Measurements from ENCODE around the gene CCDC158.

Gene CCDC158

DNA sequence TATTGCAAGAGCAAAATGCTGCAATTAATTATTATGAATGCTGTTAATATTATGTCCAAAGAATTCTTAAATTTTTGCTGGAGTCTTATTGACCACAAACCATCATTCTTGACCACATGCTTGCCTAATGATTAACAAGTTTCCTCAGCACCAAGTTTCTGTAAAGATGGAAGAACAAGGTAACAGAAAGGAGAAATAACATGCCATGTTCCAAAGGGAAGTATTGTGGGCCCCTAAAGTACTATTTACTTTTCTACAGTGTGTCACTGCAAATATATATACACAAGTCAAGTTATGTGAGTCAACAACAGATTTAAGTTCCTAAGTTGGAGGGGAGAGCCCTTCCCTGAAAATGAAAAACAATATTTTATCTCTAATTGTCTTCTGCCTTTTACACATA lies 148.9 kb downstream of the CCDC158 start:
- TF ChIP-seq, protein P1, sequence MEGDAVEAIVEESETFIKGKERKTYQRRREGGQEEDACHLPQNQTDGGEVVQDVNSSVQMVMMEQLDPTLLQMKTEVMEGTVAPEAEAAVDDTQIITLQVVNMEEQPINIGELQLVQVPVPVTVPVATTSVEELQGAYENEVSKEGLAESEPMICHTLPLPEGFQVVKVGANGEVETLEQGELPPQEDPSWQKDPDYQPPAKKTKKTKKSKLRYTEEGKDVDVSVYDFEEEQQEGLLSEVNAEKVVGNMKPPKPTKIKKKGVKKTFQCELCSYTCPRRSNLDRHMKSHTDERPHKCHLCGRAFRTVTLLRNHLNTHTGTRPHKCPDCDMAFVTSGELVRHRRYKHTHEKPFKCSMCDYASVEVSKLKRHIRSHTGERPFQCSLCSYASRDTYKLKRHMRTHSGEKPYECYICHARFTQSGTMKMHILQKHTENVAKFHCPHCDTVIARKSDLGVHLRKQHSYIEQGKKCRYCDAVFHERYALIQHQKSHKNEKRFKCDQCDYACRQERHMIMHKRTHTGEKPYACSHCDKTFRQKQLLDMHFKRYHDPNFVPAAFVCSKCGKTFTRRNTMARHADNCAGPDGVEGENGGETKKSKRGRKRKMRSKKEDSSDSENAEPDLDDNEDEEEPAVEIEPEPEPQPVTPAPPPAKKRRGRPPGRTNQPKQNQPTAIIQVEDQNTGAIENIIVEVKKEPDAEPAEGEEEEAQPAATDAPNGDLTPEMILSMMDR (IDR thresholded peaks at IDR 0.05; ENCODE audit: low read depth, low read length) = no peak

GRCh38 chr4:76271248-76271647 lies 149.7 kb downstream of the CCDC158 start:
- no peak for DNase-seq (ENCODE audit: low read depth in 2 of 2)
- TF ChIP-seq, protein P1 (IDR thresholded peaks at IDR 0.05; ENCODE audit: low read depth, low read length) = no peak
- H3K4me3 ChIP-seq (replicated peaks in 1 of 2; ENCODE audit: low read depth in 2 of 2, low read length in 2 of 2) = no peak overlapping the region

More for the DNA sequence above, 148.9 kb downstream of the CCDC158 start:
- no peak overlapping the region for H3K4me3 ChIP-seq (replicated peaks in 1 of 2; ENCODE audit: low read depth in 2 of 2, low read length in 2 of 2)
- no peak for DNase-seq (ENCODE audit: low read depth in 2 of 2)

DNA sequence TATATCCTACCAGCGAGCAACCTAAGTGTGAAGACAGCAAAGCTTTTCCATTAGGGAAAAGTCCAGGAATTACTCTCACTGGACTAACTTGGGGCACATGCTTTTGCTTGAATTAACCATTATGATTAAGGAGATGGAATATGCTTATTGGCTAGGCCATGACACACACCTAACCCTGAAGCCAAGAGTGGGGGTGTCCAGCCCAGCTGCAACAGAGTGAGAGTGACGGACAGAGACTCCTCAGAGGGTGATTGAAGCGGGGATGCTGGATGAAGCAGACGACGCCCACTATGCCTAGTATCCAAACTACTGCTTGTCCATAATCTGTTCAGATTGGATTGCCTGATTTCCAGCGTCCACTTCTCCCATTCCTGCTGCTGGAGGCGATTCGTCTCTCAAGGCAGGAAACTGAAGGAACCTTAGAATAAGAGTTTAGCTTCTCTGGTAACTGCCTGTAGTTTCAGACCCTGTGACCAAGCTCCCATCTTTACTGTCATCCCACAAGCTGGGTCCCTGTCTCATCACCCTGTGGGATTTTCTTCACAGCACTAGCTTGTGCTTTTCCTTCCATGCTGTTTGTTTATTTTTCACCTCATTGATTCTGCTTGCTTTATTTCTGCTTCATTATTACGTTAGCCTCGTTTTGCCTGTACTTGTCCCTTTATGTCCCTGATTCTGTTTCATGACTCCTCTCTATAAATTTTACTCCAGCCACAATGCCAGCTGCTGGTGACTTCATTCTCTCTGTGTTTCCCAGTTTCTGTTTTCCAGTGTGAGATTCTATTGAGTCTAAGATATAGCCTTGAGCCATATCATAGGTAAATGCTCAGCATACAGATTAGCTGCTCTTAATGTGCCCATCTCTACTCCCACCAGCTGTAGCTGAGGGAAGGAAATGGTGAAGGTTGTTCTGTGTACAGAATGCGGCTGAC lies 150.4 kb downstream of the CCDC158 start:
- DNase-seq (ENCODE audit: low read depth in 2 of 2) = no peak
- TF ChIP-seq, protein P1 (IDR thresholded peaks at IDR 0.05; ENCODE audit: low read depth, low read length) = no peak
- H3K4me3 ChIP-seq (replicated peaks in 1 of 2; ENCODE audit: low read depth in 2 of 2, low read length in 2 of 2) = no peak overlapping the region

DNA sequence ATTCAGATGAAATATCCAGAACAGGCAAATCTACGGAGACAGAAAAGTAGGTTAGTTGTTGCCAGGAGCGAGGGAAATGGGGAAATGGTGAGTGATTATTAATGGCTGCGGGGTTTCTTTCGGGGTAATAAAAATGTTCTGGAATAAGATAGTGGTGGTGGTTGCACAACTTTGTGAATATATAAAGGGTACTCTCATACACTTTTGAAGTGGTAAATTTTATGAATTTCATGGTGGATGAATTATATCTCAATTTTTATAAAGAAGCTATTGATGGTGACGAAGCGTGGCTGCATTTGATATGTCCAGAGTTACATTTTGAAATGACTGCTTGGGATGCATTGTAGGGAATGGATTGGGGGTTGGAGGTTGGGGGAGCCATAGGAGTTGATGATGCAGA lies 153.1 kb downstream of the CCDC158 start:
- TF ChIP-seq, protein P1 (IDR thresholded peaks at IDR 0.05; ENCODE audit: low read depth, low read length) = no peak
- no peak overlapping the region for H3K4me3 ChIP-seq (replicated peaks in 1 of 2; ENCODE audit: low read depth in 2 of 2, low read length in 2 of 2)
- no peak for DNase-seq (ENCODE audit: low read depth in 2 of 2)

GRCh38 chr4:76266627-76267026 lies 154.3 kb downstream of the CCDC158 start:
- no peak for DNase-seq (ENCODE audit: low read depth in 2 of 2)
- no peak overlapping the region for H3K4me3 ChIP-seq (replicated peaks in 1 of 2; ENCODE audit: low read depth in 2 of 2, low read length in 2 of 2)
- TF ChIP-seq, protein P1 (IDR thresholded peaks at IDR 0.05; ENCODE audit: low read depth, low read length) = no peak

DNA sequence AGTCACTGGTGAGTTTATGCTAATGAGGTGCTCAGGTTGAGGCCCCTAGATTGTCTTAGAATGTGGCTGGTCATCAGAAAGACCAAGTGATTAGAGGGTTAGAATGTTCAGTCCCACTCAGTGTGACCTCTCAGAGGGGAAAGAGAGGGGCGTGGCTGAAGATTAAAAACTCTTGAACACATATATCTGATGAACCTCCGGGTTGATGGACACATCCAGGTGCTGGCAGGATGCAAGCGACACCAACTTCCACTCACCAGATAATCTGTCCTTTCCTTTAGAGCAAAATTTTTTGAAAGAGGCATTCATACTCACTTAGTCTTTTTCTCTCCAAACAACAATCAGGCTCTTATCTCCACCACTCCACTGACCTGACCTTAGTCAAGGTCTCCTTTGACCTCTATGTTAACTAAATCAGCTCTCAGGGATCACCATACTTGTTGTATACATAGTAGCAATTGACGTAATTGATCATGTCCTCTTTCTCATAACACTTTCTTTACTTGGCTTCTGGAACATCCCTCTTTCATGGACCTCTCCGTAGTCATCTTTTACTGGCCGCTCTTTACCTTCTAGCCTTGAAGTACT lies 155.2 kb downstream of the CCDC158 start:
- TF ChIP-seq, protein P1 (IDR thresholded peaks at IDR 0.05; ENCODE audit: low read depth, low read length) = no peak
- no peak for DNase-seq (ENCODE audit: low read depth in 2 of 2)

More for the DNA sequence above, 155.2 kb downstream of the CCDC158 start:
- no peak overlapping the region for H3K4me3 ChIP-seq (replicated peaks in 1 of 2; ENCODE audit: low read depth in 2 of 2, low read length in 2 of 2)

Data from cardiac fibroblast (primary cell).